ENCODE measurements around the gene ANKRD2.
A peak's percentile ranks its signal among the peaks of the same experiment; 100 is the strongest.
"Not testable (repeated sequence)": the region's sequence is repeated elsewhere in the genome, so short reads cannot be mapped to it uniquely, and the experiment has no call there.

ANKRD2 gene

GRCh38 chr10:97574374-97575126 lies 2.0 kb downstream of the ANKRD2 start:
- peak; percentile 55 for DNase-seq

- no peak for DNase-seq
Measured at GRCh38 chr10:97575127-97575668, 2.6 kb downstream of the ANKRD2 start.

GRCh38 chr10:97576487-97576886 lies 3.9 kb downstream of the ANKRD2 start:
- DNase-seq: not testable (repeated sequence)

GRCh38 chr10:97577701-97578100 lies 5.1 kb downstream of the ANKRD2 start:
- DNase-seq: no peak

GRCh38 chr10:97578171-97578844 lies 5.7 kb downstream of the ANKRD2 start:
- DNase-seq: no peak

GRCh38 chr10:97580421-97581367 lies 8.1 kb downstream of the ANKRD2 start:
- DNase-seq: no peak

- no peak for DNase-seq
Measured at GRCh38 chr10:97582169-97582568, 9.6 kb downstream of the ANKRD2 start.

GRCh38 chr10:97583476-97583875 lies 10.9 kb downstream of the ANKRD2 start:
- no peak for DNase-seq

GRCh38 chr10:97584060-97584797 lies 11.7 kb downstream of the ANKRD2 start, which contains the start of gene HOGA1:
HOGA1 (plus strand) TSS chr10:97584389; CDS start chr10:97584704, 315 bp downstream.
- peak; percentile 84 for DNase-seq

- no peak for DNase-seq
Measured at GRCh38 chr10:97584798-97585438, 12.3 kb downstream of the ANKRD2 start.

- no peak for DNase-seq
Measured at GRCh38 chr10:97585439-97585811, 12.8 kb downstream of the ANKRD2 start.

GRCh38 chr10:97587183-97587582 lies 14.6 kb downstream of the ANKRD2 start:
- DNase-seq: no peak

GRCh38 chr10:97589479-97589878 lies 16.9 kb downstream of the ANKRD2 start, which contains the start of gene C10orf62:
C10orf62 (plus strand) TSS chr10:97589721; CDS start chr10:97589898, 177 bp downstream.
- DNase-seq: no peak

GRCh38 chr10:97590082-97590747 lies 17.6 kb downstream of the ANKRD2 start:
- DNase-seq: no peak

GRCh38 chr10:97590748-97591495 lies 18.3 kb downstream of the ANKRD2 start:
- DNase-seq: no peak

- no peak for DNase-seq
Measured at GRCh38 chr10:97593421-97593820, 20.8 kb downstream of the ANKRD2 start.

GRCh38 chr10:97596101-97597082 lies 23.8 kb downstream of the ANKRD2 start:
- peak; percentile 62 for DNase-seq

- DNase-seq: no peak
Measured at GRCh38 chr10:97597778-97598177, 25.2 kb downstream of the ANKRD2 start.
